SK-MEL-5 (cell line): ENCODE data around the gene GSAP. TPM values are rescaled to one million over a fixed set of nuclear protein-coding genes. Genes with fewer than 3 reads are reported as not detected.
"Not testable (repeated sequence)": the region's sequence is repeated elsewhere in the genome, so short reads cannot be mapped to it uniquely, and the experiment has no call there.

Experiments used
- DNase-seq: peaks from one replicate; pipeline ENCODE4 v3.0.0-alpha.2; 2016; ENCODE audit warnings: low read depth, low spot score
- in situ Hi-C: cut with HindIII; loops from 2 replicates; pipeline ENCODE4 v1.10.0; 2016; ENCODE audit warnings: low sequenced_read_pairs, high pct_unique_total_duplicates, low pct_unique_long_range_greater_than_20kb
- total RNA-seq: library from RNA; depleted of rRNA; stranded (reverse); fragments of >200 nt; shearing (Covaris generic); gene quantifications from 2 replicates; pipeline ENCODE4 v1.2.3, GENCODE V29; 2014

GSAP gene
- total RNA-seq, 1 experiment from 2014 or later: 11.1 TPM

- in situ Hi-C loops: no loop called here
- DNase-seq: no peak
Measured at GRCh38 chr7:77348371-77348813, 67.8 kb downstream of the GSAP start.

DNA sequence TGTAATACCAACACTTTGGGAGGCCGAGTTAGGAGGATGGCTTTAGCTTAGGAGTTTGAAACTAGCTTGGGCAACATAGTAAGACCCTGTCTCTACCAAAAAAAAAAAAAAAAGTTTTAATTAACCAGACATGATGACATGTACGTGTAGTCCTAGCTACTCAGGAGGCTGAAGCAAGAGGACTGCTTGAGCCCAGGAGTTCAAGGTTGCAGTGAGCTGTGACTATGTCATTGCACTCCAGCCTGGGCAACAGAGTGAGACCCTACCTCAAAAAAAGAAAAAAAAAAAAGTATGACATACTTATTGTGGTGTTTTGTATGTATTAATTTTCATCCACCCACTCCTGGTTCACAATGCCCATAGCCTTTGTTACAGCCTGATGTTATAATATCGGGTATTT lies 69.7 kb downstream of the GSAP start:
- no peak for DNase-seq
- in situ Hi-C loops: no loop called here

GRCh38 chr7:77345426-77345825 lies 70.7 kb downstream of the GSAP start:
- DNase-seq, in situ Hi-C loops: not testable (repeated sequence)

DNA sequence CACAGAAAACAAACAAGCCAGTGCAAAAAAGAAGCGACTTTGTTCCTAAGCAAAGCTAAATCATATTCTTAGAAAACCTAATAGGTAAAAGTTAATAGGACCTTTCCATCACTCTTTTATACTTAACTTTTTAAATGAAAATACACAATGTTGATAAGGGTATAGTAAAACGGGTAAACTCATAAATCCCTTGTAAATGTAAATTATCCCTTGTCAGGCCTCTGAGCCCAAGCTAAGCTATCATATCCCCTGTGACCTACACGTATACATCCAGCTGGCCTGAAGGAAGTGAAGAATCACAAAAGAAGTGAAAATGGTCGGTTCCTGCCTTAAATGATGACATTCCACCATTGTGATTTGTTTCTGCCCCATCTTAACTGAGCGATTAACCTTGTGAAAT lies 76.4 kb downstream of the GSAP start:
- in situ Hi-C loops: no loop called here
- no peak for DNase-seq

DNA sequence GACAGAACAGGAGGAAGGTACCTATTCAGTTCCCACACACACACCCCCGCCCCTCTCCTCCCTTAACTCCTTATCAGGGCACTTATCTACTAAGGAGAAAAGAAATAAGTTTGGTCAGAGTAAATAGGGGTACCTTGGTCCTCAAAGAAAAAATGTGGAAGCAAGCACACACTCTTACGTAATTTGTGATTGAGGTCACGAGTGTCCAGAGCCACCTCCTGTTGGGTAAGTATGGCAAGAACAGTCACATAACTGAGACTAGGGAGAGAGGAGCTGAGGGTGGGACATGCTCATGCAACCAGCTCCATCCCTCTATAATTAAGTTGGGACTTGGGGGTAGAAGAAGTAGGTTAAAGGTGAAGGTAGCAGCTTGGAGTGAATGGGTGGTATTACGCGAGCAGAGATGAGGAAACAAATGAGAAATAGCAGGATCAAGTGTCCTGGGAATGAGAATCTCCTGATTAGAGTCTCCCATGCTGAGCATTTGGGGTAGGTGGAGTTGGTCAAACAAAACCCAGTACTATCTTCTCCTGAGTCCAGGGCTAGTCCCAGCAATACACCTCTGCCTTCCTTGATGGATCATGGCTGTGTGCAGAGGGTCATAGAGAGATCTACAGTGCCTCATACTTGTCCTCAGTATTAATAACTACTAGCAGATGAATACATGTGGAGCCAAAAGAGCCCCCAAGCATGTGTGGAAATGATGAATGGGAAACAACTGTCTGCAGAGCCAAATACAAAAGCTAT lies 77.1 kb downstream of the GSAP start:
- no peak for DNase-seq
- in situ Hi-C loops: no loop called here

- no peak for DNase-seq
- in situ Hi-C loops: no loop called here
Measured at GRCh38 chr7:77338260-77338659, 77.9 kb downstream of the GSAP start.

- in situ Hi-C loops: no loop called here
- no peak for DNase-seq
Measured at GRCh38 chr7:77337456-77337990, 78.6 kb downstream of the GSAP start.

GRCh38 chr7:77335581-77335980 lies 80.6 kb downstream of the GSAP start:
- in situ Hi-C loops: no loop called here
- no peak for DNase-seq

- DNase-seq, in situ Hi-C loops: not testable (repeated sequence)
Measured at GRCh38 chr7:77334039-77334438, 82.1 kb downstream of the GSAP start.

DNA sequence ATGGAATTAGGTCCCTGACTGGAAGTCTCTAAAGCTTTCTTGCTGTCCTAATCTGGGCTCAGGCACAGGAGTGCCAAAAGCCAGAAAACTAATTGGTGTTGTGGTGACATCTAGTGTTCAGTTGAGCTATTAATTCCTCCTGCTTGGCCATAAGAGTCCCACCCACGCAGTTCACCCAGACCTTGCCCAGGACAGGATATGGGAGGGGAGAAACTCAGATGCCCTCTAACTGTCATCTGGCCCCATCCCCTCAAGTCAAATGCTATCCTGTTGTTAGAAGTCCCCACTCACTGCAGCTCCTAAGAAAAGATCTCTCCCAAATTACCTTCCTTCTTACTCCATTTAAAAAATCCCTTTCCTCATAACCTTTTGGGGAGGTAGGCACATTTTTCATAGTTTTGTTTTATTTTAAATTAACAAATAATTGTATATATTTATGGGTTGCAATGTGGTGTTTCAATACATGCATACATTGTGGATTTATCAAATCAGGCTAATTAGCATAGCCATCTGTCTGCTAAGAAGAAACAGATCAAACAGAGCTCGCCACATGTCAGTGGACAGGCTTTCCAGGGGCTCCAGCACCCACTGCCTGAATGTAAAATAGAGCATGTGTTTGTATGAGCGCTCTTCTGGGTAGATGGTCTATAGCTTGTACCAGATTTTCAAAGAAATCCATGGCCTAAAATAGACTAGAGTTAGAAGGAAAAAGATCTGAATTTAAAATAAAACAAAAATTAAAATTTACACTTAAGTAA lies 84.0 kb downstream of the GSAP start:
- DNase-seq: peak; percentile 98
- in situ Hi-C loops: no loop called here

DNA sequence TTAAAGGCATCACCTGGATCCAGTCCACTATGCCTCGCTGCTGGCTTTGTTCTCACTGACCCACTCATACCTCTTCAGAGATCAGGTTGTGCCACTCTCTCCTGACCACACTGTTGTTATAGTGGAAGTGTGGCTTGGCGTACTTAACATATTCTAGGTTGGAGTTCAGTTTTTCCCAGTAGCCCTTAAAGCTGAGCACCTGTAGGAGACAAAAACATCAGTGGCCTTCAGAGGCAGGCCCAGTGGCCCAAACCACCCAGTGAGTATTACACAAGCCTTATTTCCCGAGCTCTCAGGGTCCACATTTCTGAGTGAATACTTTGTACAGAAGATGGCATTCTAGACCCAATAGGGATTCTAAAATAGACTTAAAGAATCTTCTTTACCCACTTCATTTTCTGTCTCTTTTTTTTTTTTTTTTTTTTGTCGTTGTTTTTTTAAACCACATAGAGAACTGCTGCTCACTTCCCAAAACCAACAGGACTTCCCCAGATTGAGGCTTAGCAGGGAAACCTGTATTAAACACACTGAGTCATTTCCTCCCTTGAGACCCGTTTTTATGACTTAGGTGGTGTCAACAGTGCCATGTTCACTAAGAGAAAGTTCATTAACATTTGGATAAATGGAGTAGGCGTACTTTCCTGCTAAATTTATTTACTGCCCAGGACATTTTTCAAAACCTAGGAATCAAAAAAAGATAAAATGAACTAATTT lies 85.8 kb downstream of the GSAP start:
- in situ Hi-C loops: no loop called here
- no peak for DNase-seq

DNA sequence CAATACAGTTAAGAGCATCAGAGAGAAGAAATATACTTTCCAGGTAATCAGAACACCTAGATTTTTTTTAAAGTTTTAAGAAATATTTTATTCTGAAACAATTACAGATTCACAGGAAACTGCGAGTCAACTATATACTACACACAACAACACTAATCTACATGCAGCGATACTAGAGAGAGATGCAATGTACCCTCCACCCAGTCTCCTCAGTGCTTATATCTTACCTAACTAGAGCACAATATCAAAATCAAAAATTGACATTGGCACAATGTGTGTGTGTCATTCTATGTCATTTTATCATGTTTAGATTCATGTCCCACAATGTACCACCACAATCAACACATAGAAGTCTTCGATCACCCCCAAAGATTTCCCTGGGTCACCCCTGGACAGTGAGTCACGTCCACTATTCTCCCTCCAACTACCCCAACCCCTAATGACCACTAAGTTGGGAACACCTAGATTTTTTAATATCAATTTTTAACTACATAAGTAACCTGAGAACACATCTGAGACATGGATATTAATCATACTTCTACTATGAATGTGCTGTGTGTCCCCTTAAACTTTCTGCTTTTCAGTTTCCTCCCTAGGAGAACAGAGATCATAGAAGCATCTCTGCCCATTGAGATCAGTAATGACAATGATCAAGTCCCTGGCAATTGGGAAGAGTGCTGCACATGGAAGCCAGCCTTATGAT lies 86.5 kb downstream of the GSAP start:
- no peak for DNase-seq
- in situ Hi-C loops: no loop called here

DNA sequence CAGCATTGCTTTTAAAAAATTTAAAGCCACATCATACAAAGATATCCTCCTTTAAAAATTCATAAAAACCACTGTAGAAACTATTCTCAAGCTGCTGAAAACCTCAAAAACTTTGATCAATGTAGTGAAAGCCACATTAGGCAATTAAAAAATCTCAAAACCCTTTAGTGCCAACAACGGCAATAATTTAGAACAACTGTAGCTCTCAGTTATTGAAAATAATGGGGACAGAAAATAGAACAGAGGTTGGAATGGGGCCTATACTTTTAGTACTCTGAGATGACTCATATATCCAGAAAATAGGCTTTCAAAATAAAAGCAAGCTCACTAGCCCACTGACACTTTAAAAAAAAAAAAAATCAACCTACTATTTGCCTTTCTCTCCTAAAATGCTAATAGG lies 87.5 kb downstream of the GSAP start:
- no peak for DNase-seq
- in situ Hi-C loops: no loop called here

- in situ Hi-C loops: no loop called here
Measured at GRCh38 chr7:77327932-77328628, 88.1 kb downstream of the GSAP start.

GRCh38 chr7:77327067-77327931 lies 88.8 kb downstream of the GSAP start:
- DNase-seq: no peak
- in situ Hi-C loops: no loop called here

More at GRCh38 chr7:77327932-77328628, 88.1 kb downstream of the GSAP start:
- peak; percentile 65 for DNase-seq

DNA sequence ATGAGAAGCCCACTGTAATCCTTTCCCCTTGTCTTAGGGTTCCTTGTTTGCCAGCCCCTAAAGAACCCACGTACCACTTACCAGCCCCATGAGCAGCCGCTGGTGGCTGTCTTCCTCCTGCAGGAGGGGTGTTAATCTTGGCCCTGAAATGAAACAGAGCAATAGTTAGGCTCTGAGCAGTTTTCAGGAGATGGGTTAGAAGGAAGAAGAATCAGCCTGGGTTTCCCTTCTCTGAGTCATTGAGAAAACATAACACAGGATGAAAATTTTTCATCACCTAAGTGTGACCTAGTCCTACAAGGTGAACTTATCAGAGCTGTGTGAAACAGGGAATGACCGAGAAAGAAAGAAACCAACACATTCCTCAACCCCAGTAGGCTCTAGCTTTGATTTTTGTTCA lies 90.0 kb downstream of the GSAP start:
- no peak for DNase-seq
- in situ Hi-C loops: no loop called here
